Fibroblast of the aortic adventitia (primary cell): ENCODE data around the gene ISCA2. TPM values are rescaled to one million over a fixed set of nuclear protein-coding genes. Genes with fewer than 3 reads are reported as not detected.

Experiments used
- DNase-seq: peaks from one replicate; pipeline ENCODE4 v3.0.0-alpha.2; 2010; ENCODE audit warnings: low read depth
- H3K4me3 ChIP-seq: 2 replicates; pipeline ENCODE4 v1.5.1; 2011; ENCODE audit warnings: low read depth, mild to moderate bottlenecking, control low read depth, low read length, moderate library complexity
- CTCF ChIP-seq: IDR thresholded peaks from 2 replicates; pipeline ENCODE4 v1.5.1; 2011; ENCODE audit warnings: mild to moderate bottlenecking, low read length, control low read depth, inconsistent platforms; ENCODE audit not compliant: insufficient read depth
- total RNA-seq: library from RNA; depleted of rRNA; stranded (reverse); fragments of >200 nt; gene quantifications from 2 replicates; pipeline ENCODE4 v1.2.3, GENCODE V29; 2012; ENCODE audit warnings: low replicate concordance

Gene ISCA2
- total RNA-seq, 1 donor: 12.9 TPM

GRCh38 chr14:74538411-74539391 is 45.1 kb downstream of the ISCA2 start:
- no peak for TF ChIP-seq CTCF
- no peak overlapping the region for H3K4me3 ChIP-seq
- no peak for DNase-seq

GRCh38 chr14:74539503-74539902 is 45.9 kb downstream of the ISCA2 start:
- no peak for DNase-seq
- no peak overlapping the region for H3K4me3 ChIP-seq
- no peak for TF ChIP-seq CTCF

GRCh38 chr14:74541225-74541624 is 47.7 kb downstream of the ISCA2 start:
- no peak for TF ChIP-seq CTCF
- no peak overlapping the region for H3K4me3 ChIP-seq
- DNase-seq: no peak

GRCh38 chr14:74542056-74542685 is 48.6 kb downstream of the ISCA2 start:
- H3K4me3 ChIP-seq: no peak overlapping the region
- TF ChIP-seq CTCF: no peak
- DNase-seq: no peak

GRCh38 chr14:74543771-74544438 is 50.3 kb downstream of the ISCA2 start:
- no peak overlapping the region for H3K4me3 ChIP-seq
- DNase-seq: no peak
- no peak for TF ChIP-seq CTCF

GRCh38 chr14:74545386-74545785 is 51.8 kb downstream of the ISCA2 start:
- DNase-seq: no peak
- no peak overlapping the region for H3K4me3 ChIP-seq
- no peak for TF ChIP-seq CTCF
